DOHH2 (cell line): ENCODE measurements around the gene ARL8A.

Experiments used
- EZH2phosphoT487 ChIP-seq: fragments of 200-600 bp; sonication (generic); IDR thresholded peaks from 2 replicates; pipeline ENCODE4 v1.6.1; 2017; ENCODE audit warnings: borderline replicate concordance, mild to moderate bottlenecking, antibody characterized with exemption, low read length, moderate library complexity, mixed read lengths
- TF ChIP-seq, protein P1 (sequence below): fragments of 200-600 bp; sonication (generic); IDR thresholded peaks from one replicate; pipeline ENCODE4 v1.5.1; 2014; ENCODE audit warnings: antibody characterized with exemption, mild to moderate bottlenecking, low read depth, low read length; ENCODE audit not compliant: poor library complexity, severe bottlenecking

DNA sequence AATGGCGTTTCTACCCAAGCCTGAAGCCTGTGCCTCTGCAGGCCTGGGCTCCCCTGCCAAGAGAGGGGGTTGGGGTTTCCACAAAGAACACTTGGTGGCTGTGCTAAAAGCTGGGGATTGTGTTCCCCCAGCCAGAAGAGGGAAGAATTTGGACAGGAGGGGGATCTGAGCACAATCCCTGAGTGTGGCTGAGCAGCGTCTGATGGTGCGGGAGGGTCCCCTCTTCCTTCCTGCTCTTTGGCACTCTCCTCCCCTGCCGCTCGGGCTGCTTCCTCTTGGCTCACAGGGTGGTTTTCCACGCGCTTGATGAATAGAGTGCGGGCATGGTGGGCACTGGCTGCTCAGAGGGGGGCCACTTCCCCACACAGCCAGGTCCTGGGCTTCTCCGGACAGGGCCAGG is 18.1 kb downstream of the ARL8A start:
- TF ChIP-seq, protein P1, sequence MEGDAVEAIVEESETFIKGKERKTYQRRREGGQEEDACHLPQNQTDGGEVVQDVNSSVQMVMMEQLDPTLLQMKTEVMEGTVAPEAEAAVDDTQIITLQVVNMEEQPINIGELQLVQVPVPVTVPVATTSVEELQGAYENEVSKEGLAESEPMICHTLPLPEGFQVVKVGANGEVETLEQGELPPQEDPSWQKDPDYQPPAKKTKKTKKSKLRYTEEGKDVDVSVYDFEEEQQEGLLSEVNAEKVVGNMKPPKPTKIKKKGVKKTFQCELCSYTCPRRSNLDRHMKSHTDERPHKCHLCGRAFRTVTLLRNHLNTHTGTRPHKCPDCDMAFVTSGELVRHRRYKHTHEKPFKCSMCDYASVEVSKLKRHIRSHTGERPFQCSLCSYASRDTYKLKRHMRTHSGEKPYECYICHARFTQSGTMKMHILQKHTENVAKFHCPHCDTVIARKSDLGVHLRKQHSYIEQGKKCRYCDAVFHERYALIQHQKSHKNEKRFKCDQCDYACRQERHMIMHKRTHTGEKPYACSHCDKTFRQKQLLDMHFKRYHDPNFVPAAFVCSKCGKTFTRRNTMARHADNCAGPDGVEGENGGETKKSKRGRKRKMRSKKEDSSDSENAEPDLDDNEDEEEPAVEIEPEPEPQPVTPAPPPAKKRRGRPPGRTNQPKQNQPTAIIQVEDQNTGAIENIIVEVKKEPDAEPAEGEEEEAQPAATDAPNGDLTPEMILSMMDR, result no peak
- no peak for TF ChIP-seq EZH2phosphoT487
